SK-N-SH (cell line): ENCODE measurements around the gene PNO1. TPM values are rescaled to one million over a fixed set of nuclear protein-coding genes. Genes with fewer than 3 reads are reported as not detected.

ENCODE experiments used
- CTCF ChIA-PET: fragments of 300-600, 350-600 bp; formaldehyde crosslinking; extraction: SDS; loops from one replicate; lab custom pipeline; 2021; lab: Yijun Ruan, JAX
- POLR2A ChIA-PET: fragments of 350-600 bp; sonication (Branson Sonifier 250); formaldehyde crosslinking; extraction: SDS; loops from one replicate; lab custom pipeline; 2020; ENCODE audit warnings: antibody characterized with exemption, inconsistent platforms; lab: Yijun Ruan, JAX
- DNase-seq: peaks from one replicate; pipeline ENCODE4 v3.0.0; 2012
- H2AFZ ChIP-seq: fragments of 200-600 bp; sonication (generic); 2 replicates; pipeline ENCODE4 v1.8.1; 2016; ENCODE audit warnings: antibody characterized with exemption, mild to moderate bottlenecking, low read depth
- H3F3A ChIP-seq: fragments of 200-600 bp; sonication (generic); replicated peaks from 2 replicates; pipeline ENCODE3; 2016; ENCODE audit warnings: antibody characterized with exemption, mild to moderate bottlenecking; ENCODE audit not compliant: insufficient read depth
- H3K27ac ChIP-seq, 2 experiments: fragments of 200-500 bp in 1 of 2; fragments of 200-600 bp in 1 of 2; sonication (Bioruptor generic) in 1 of 2; sonication (generic), shearing (Covaris generic) in 1 of 2; 2 replicates each; pipeline versions ENCODE4 v1.5.1 to v1.6.1; 2014 to 2016; ENCODE audit warnings: low read depth in 2 of 2, inconsistent platforms in 1 of 2, low read length in 1 of 2, mild to moderate bottlenecking in 1 of 2, mixed read lengths in 1 of 2
- H3K27me3 ChIP-seq: fragments of 200-600 bp; sonication (generic), shearing (Covaris generic); 2 replicates; pipeline ENCODE4 v1.6.1; 2016; ENCODE audit warnings: mixed run types; ENCODE audit not compliant: insufficient read depth
- H3K36me3 ChIP-seq, 2 experiments: fragments of 200-500 bp in 1 of 2; fragments of 200-600 bp in 1 of 2; sonication (Bioruptor generic) in 1 of 2; sonication (generic) in 1 of 2; replicated peaks in 1 of 2; 2 replicates each; pipeline versions ENCODE3 to v1.5.1; 2014 to 2016; ENCODE audit warnings: low read length in 1 of 2, mild to moderate bottlenecking in 1 of 2; ENCODE audit not compliant: insufficient read depth in 2 of 2, control insufficient read depth in 1 of 2
- H3K4me1 ChIP-seq, 2 experiments: fragments of 200-500 bp in 1 of 2; fragments of 200-600 bp in 1 of 2; sonication (Bioruptor generic) in 1 of 2; sonication (generic), shearing (Covaris generic) in 1 of 2; 2 replicates each; pipeline versions ENCODE4 v1.5.1 to v1.6.1; 2014 to 2016; ENCODE audit warnings: low read depth in 1 of 2, low read length in 1 of 2, mixed run types in 1 of 2; ENCODE audit not compliant: insufficient read depth in 2 of 2, control insufficient read depth in 1 of 2
- H3K4me2 ChIP-seq: fragments of 200-600 bp; sonication (generic), shearing (Covaris generic); 2 replicates; pipeline ENCODE4 v1.6.1; 2017; ENCODE audit warnings: mixed run types
- H3K4me3 ChIP-seq, 2 experiments: fragments of 200-500 bp in 1 of 2; fragments of 200-600 bp in 1 of 2; sonication (Bioruptor generic) in 1 of 2; sonication (generic), shearing (Covaris generic) in 1 of 2; 2 replicates each; pipeline versions ENCODE4 v1.5.1 to v1.8.1; 2014 to 2016; ENCODE audit warnings: low read depth in 2 of 2, inconsistent platforms in 1 of 2, low read length in 1 of 2, mild to moderate bottlenecking in 1 of 2, mixed read lengths in 1 of 2, moderate library complexity in 1 of 2
- H3K79me2 ChIP-seq: fragments of 200-600 bp; sonication (generic); 2 replicates; pipeline ENCODE4 v1.8.1; 2017; ENCODE audit warnings: mild to moderate bottlenecking; ENCODE audit not compliant: insufficient read depth
- H3K9ac ChIP-seq: fragments of 200-600 bp; sonication (generic); 2 replicates; pipeline ENCODE4 v1.6.1; 2017; ENCODE audit warnings: mixed run types
- H3K9me2 ChIP-seq: fragments of 200-600 bp; sonication (generic); 2 replicates; pipeline ENCODE4 v1.6.1; 2017; ENCODE audit warnings: mixed run types
- H3K9me3 ChIP-seq: fragments of 200-600 bp; sonication (generic); 2 replicates; pipeline ENCODE4 v1.6.1; 2017; ENCODE audit warnings: mixed run types, mild to moderate bottlenecking, moderate library complexity
- H4K20me1 ChIP-seq: fragments of 200-600 bp; sonication (generic); 2 replicates; pipeline ENCODE4 v1.6.1; 2017; ENCODE audit warnings: mild to moderate bottlenecking, mixed run types; ENCODE audit not compliant: insufficient read depth
- CHD2 ChIP-seq: fragments of 150-350 bp; IDR thresholded peaks from 2 replicates; pipeline ENCODE4 v1.6.1; 2018; ENCODE audit warnings: low read length; ENCODE audit not compliant: partially characterized antibody
- EP300 ChIP-seq, 2 experiments: IDR thresholded peaks; 2 replicates each; pipeline versions ENCODE4 v1.4.0 to v1.6.1; 2012; ENCODE audit warnings: borderline replicate concordance in 1 of 2, low read depth in 1 of 2, low read length in 1 of 2
- FOSL2 ChIP-seq: IDR thresholded peaks from 2 replicates; pipeline ENCODE4 v1.4.0; 2012; ENCODE audit warnings: low read depth, mild to moderate bottlenecking, moderate library complexity, borderline replicate concordance
- GATA2 ChIP-seq: sonication (generic); formaldehyde crosslinking; IDR thresholded peaks from 2 replicates; pipeline ENCODE4 v1.5.0; 2020; ENCODE audit warnings: mild to moderate bottlenecking, missing genetic modification reagents
- MXI1 ChIP-seq: IDR thresholded peaks from 2 replicates; pipeline ENCODE4 v1.6.1; 2012; ENCODE audit warnings: mild to moderate bottlenecking, low read depth, low read length, improper control_type of control experiment
- SIN3A ChIP-seq: IDR thresholded peaks from 2 replicates; pipeline ENCODE4 v1.6.1; 2012; ENCODE audit warnings: low read depth, mild to moderate bottlenecking, low read length, moderate library complexity, borderline replicate concordance
- WGBS: methylation state at CpG from one replicate; pipeline ENCODE4 v1.1.6; 2017; ENCODE audit warnings: low lambda C conversion rate; 5-methylcytosine and 5-hydroxymethylcytosine counted together
- polyA plus RNA-seq, 3 experiments: library from polyadenylated mRNA; depleted of rRNA; stranded (reverse); fragments of >200 nt; gene quantifications; 2 replicates each; pipeline ENCODE4 v1.2.3, GENCODE V29; 2012
- TF ChIP-seq, protein P1 (sequence below): fragments of 150-350 bp; IDR thresholded peaks from 2 replicates; pipeline ENCODE4 v1.6.1; 2016; ENCODE audit warnings: mild to moderate bottlenecking, low read depth, low read length

The PNO1 gene
- polyA plus RNA-seq, 1 of the 3 experiments (the other 2 are of a cell fraction), result 20.6 TPM

DNA sequence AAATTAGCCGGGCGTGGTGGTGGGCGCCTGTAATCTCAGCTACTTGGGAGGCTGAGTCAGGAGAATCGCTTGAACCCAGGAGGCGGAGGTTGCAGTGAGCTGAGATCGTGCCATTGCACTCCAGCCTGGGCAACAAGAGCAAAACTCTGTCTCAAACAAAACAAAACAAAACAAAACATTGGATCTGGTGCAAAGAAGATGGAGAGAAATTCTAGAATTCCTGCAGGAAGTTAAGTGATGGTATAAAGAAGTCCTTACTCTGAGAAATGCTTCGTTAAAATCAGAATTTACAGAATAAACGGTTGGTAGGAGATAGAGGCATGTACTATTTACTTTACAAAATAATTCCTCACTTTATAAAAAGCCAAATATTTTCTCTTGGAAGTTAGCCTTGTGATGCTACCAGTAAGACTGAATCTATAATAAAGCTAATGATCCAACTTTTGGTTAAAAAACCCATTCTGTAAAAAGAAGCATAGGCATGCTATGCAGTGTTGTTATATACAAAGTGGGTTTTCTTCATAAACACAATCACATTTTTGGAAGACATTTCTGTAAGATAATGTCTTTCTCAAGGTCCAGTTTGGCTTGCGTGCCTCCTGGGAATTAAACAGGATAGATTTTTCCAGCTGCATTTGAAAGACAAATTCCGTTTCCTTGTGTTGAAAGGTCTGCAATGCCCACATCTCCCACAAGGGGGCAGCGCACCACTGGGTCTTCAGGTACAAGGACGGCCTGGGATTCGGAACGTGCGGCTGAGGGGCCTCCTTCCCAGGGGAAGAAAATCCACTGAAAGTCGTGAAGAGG lies 35.6 kb upstream of the PNO1 start (continued):
- TF ChIP-seq GATA2 (CRISPR knock-in tag), result no peak
- TF ChIP-seq EP300 (IDR thresholded peaks at IDR 0.05; ENCODE audit: borderline replicate concordance in 1 of 2, low read depth in 1 of 2, low read length in 1 of 2), result no peak
- peak; percentile 23 for TF ChIP-seq CHD2

DNA sequence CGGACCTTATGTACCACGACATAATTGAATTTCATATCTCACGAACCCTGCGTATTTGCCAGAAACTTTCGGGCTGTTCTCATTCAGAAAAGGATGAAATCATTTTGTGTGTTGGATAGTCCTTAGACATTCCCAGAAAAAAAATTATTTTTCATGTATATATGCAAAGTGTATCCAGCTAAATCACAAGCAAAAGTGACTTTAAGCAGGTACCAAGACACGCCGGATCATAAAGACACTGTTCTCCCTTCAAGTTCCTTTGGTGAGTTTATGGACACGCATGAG lies 35.1 kb upstream of the PNO1 start:
- no peaks in the 10 kb centered on the region for H3K27me3 ChIP-seq
- TF ChIP-seq, protein P1, sequence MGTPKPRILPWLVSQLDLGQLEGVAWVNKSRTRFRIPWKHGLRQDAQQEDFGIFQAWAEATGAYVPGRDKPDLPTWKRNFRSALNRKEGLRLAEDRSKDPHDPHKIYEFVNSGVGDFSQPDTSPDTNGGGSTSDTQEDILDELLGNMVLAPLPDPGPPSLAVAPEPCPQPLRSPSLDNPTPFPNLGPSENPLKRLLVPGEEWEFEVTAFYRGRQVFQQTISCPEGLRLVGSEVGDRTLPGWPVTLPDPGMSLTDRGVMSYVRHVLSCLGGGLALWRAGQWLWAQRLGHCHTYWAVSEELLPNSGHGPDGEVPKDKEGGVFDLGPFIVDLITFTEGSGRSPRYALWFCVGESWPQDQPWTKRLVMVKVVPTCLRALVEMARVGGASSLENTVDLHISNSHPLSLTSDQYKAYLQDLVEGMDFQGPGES, result no peak
- TF ChIP-seq SIN3A (no peak), FOSL2 (no peak)
- TF ChIP-seq, all 33 proteins: peak for 0
- Histone ChIP-seq H2AFZ (peak overlapping the region; percentile 83), H3K9me2 (no peaks in the 10 kb centered on the region), H3K36me3 (no peaks in the 10 kb centered on the region), H4K20me1 (no peaks in the 10 kb centered on the region), H3K4me1 (peaks cover 0 to 9% of the 10 kb centered on the region in 2 experiments; a peak in 1 of 4 replicates), H3K27ac (no peak overlapping the region), H3K9me3 (no peaks in the 10 kb centered on the region), H3F3A (no peaks in the 10 kb centered on the region), H3K79me2 (no peaks in the 10 kb centered on the region), H3K9ac (no peak overlapping the region), H3K4me3 (peak overlapping the region in 1 of 2 experiments; percentile 47; a peak in 1 of 4 replicates), H3K4me2 (peak overlapping the region; percentile 22; the same call in 1 of the 2 replicates)
- WGBS, result 45% methylated on average over 7 of the region's 8 CpGs
- ChIA-PET POLR2A (interaction anchor here (0.7 to 1.5 kb wide), 2 partner anchors 53 to 60 kb away, joined by 3 read pairs; partner anchors contain the start of gene C1D), CTCF (interaction anchor here (0.7 to 4.6 kb wide), 56 partner anchors 9 to 322 kb away, joined by 3 to 76 read pairs (median 4); partner anchors contain the start of gene PNO1)
- no peak for DNase-seq

- H3K27ac ChIP-seq, result no peak overlapping the region
- H2AFZ ChIP-seq, result no peak overlapping the region
- H3K27me3 ChIP-seq, result no peaks in the 10 kb centered on the region
- H3K4me3 ChIP-seq, result no peak overlapping the region
- ChIA-PET POLR2A (no interaction called here), CTCF (interaction anchor here (1.8 to 4.6 kb wide), 4 partner anchors 12 to 317 kb away, joined by 4 to 49 read pairs (median 43); no protein-coding TSS in a partner anchor)
- H3K36me3 ChIP-seq, result peaks cover 0 to 3% of the 10 kb centered on the region in 2 experiments
- H3F3A ChIP-seq, result no peaks in the 10 kb centered on the region
- H3K79me2 ChIP-seq, result no peaks in the 10 kb centered on the region
- H3K4me1 ChIP-seq, result peaks cover 0 to 9% of the 10 kb centered on the region in 2 experiments; a peak in 1 of 4 replicates
- no peaks in the 10 kb centered on the region for H3K9me3 ChIP-seq
- no peak overlapping the region for H3K4me2 ChIP-seq
- no peak for DNase-seq
- TF ChIP-seq MXI1, result no peak
- no peak overlapping the region for H3K9ac ChIP-seq
- no peaks in the 10 kb centered on the region for H3K9me2 ChIP-seq
- H4K20me1 ChIP-seq, result no peaks in the 10 kb centered on the region
- 65% methylated on average over 2 of the region's 2 CpGs for WGBS
These were observed 33.4 kb upstream of the PNO1 start for GRCh38 chr2:68124321-68124720.
